ENCODE data around the gene CDH9. TPM values are rescaled to one million over a fixed set of nuclear protein-coding genes. Genes with fewer than 3 reads are reported as not detected.

CDH9 gene
- total RNA-seq, 3 donors from 2014 or later = not detected

DNA sequence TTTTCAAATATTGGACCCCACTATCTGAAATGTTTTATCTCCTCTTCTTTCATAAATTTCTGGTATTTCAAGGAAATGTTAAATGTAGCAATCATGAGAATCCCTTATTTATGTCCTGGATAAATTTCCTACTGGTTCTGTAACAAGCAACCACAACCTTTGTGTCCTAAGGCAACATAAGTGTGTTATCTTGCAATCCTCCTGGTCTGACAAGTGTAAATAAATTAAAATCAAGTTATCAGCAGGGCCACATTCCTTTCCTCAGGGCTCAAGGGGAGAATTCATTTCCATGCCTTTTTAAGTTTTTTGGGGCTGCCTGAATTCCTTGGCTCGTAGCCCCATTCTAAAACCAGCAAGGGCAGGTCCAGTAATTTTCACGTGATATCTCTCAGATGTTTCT, 83.2 kb downstream of the CDH9 start:
- Histone ChIP-seq H3K4me3 (no peak overlapping the region), H3K9me3 (peaks cover 41% of the 10 kb centered on the region), H3K4me1 (ENCODE audit: low read depth) (no peaks in the 10 kb centered on the region), H3K36me3 (ENCODE audit: low read depth) (no peaks in the 10 kb centered on the region)
- DNase-seq (no peak), ATAC-seq (no peak)
- intact Hi-C loops (cut with DNase I, micrococcal nuclease) = no loop called here
- no peak for TF ChIP-seq CTCF (IDR thresholded peaks at IDR 0.05)

DNA sequence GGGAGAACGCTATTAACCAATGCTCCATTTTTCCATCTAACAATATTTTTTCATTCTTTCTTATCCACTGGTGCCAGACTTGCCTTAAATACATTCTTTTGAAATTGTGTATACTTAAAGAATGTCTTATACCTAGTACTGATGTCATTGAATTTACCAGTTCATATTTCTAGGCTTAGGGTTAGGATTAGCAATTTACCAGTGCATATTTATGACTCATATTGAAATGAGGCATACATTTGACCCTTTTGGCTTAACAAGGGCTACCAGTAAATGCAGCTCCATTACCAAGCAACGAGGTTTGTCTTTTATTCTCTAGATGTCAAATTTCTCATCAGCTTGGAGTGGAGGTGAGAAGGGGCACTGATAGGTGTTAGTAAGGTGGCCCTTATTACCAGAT, 89.5 kb downstream of the CDH9 start:
- TF ChIP-seq CTCF (IDR thresholded peaks at IDR 0.05) = no peak
- no peaks in the 10 kb centered on the region for H3K36me3 ChIP-seq (ENCODE audit: low read depth)
- H3K4me3 ChIP-seq = no peak overlapping the region
- ATAC-seq (no peak), DNase-seq (no peak)
- H3K4me1 ChIP-seq (ENCODE audit: low read depth) = no peaks in the 10 kb centered on the region
- peaks cover 34% of the 10 kb centered on the region for H3K9me3 ChIP-seq
- intact Hi-C loops (cut with DNase I, micrococcal nuclease) = no loop called here

- Histone ChIP-seq H3K36me3 (ENCODE audit: low read depth) (no peaks in the 10 kb centered on the region), H3K4me3 (no peak overlapping the region), H3K9me3 (peaks cover 39% of the 10 kb centered on the region), H3K4me1 (ENCODE audit: low read depth) (no peaks in the 10 kb centered on the region)
- intact Hi-C loops (cut with DNase I, micrococcal nuclease) = no loop called here
- TF ChIP-seq CTCF (IDR thresholded peaks at IDR 0.05) = no peak
- ATAC-seq (no peak), DNase-seq (no peak)
Observed at GRCh38 chr5:26945901-26946300, 92.5 kb downstream of the CDH9 start.

DNA sequence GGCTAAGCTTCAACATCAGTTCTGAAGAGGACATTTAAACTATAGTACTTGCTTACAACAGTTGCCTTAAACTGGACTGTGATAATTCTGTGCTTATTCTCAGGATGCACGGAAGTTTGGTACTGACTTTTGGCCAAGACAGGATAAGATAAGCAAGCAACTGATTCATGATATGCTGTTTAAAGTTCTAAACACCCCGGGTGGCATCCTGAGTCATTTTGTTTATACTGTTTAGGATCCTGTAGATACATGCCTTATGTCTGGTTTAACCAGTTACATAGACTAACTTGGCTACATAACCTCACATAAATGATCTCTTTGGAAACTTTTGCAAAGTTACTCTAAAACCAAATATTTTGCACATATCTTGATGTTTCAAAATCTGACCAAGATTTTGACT, 95.9 kb downstream of the CDH9 start:
- no peak for ATAC-seq
- Histone ChIP-seq H3K4me1 (ENCODE audit: low read depth) (no peaks in the 10 kb centered on the region), H3K9me3 (peaks cover 49% of the 10 kb centered on the region), H3K36me3 (ENCODE audit: low read depth) (no peaks in the 10 kb centered on the region), H3K4me3 (no peak overlapping the region)
- intact Hi-C loops (cut with DNase I, micrococcal nuclease) = no loop called here
- no peak for DNase-seq
- no peak for TF ChIP-seq CTCF (IDR thresholded peaks at IDR 0.05)

- TF ChIP-seq CTCF (IDR thresholded peaks at IDR 0.05) = no peak
- Histone ChIP-seq H3K36me3 (ENCODE audit: low read depth) (no peaks in the 10 kb centered on the region), H3K9me3 (peaks cover 49% of the 10 kb centered on the region), H3K4me1 (ENCODE audit: low read depth) (no peaks in the 10 kb centered on the region), H3K4me3 (no peak overlapping the region)
- intact Hi-C loops (cut with DNase I, micrococcal nuclease) = no loop called here
- ATAC-seq (no peak), DNase-seq (no peak)
Observed at GRCh38 chr5:26940994-26941393, 97.4 kb downstream of the CDH9 start.

DNA sequence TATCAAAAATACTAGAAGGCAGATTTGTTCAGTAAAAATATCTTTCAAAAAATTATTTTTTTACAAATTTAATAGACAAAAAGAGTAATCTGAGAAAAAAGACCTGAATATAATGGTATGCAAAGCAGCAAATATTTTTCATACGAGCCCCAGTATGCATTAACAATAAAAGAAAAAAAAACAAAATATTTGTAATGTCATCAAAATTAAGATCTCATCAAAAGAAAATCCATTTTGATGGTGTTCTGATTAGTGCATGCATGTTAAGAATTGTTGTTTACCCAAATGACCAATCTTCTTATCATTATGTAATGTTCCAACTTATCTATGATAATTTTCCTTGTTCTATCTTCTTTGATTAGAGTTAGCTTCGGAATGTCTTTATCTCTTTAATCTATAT, 106.1 kb downstream of the CDH9 start:
- Histone ChIP-seq H3K4me3 (no peak overlapping the region), H3K9me3 (peaks cover 50% of the 10 kb centered on the region), H3K4me1 (ENCODE audit: low read depth) (no peaks in the 10 kb centered on the region), H3K36me3 (ENCODE audit: low read depth) (no peaks in the 10 kb centered on the region)
- TF ChIP-seq CTCF (IDR thresholded peaks at IDR 0.05) = no peak
- DNase-seq = no peak
- no peak for ATAC-seq
- intact Hi-C loops (cut with DNase I, micrococcal nuclease) = no loop called here
